ENCODE measurements around the gene ASIC2. TPM values are rescaled to one million over a fixed set of nuclear protein-coding genes. Genes with fewer than 3 reads are reported as not detected.

The ASIC2 gene
- total RNA-seq, 1 experiment from 2014 or later = 0.11 TPM

DNA sequence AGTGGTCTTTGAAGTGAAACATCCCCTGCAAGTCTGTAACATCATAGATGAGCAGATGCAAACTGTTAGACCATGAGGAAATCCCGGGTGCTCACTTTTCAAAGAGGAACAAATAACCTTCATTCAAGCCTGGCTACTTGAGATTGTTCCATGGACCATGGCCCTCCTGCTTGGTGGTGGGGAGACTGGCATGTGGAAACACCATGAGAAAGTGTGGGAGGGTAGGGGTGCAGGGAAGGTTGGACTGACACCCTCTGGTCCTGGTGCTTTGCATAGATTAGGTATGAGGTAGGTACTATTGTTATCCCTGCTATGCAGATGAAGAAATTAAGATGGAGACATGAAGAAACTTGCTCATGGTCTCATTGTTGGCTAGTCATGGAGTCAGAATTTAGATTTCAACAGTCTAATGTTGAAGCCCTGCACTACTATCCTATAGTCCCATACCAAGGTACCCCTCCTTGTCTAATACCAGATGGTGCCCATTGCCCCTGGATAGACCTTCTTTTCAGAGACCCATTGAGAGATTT, 242.4 kb downstream of the ASIC2 start:
- intact Hi-C loops (cut with micrococcal nuclease) = no loop called here
- peaks cover 12% of the 10 kb centered on the region for H3K27me3 ChIP-seq (ENCODE audit: low read length)
- H3K9me3 ChIP-seq (ENCODE audit: low read length) = no peaks in the 10 kb centered on the region
- no peaks in the 10 kb centered on the region for H3K9me2 ChIP-seq (replicated peaks; ENCODE audit: low read length)
- H3F3A ChIP-seq (ENCODE audit: low read length, unreplicated experiment) = no peaks in the 10 kb centered on the region
- H3K36me3 ChIP-seq (ENCODE audit: low read depth, low read length) = no peaks in the 10 kb centered on the region
- POLR2A ChIA-PET (ENCODE audit: unreplicated experiment) = no interaction called here
- no peak overlapping the region for H3K9ac ChIP-seq (ENCODE audit: low read length)
- no peak overlapping the region for H3K4me3 ChIP-seq (ENCODE audit: low read length)
- TF ChIP-seq EZH2phosphoT487 (IDR thresholded peaks at IDR 0.05; ENCODE audit: borderline replicate concordance, low read length) (no peak), EZH2 (IDR thresholded peaks at IDR 0.05; ENCODE audit: low read length, unreplicated experiment) (no peak)
- TF ChIP-seq, protein P1, sequence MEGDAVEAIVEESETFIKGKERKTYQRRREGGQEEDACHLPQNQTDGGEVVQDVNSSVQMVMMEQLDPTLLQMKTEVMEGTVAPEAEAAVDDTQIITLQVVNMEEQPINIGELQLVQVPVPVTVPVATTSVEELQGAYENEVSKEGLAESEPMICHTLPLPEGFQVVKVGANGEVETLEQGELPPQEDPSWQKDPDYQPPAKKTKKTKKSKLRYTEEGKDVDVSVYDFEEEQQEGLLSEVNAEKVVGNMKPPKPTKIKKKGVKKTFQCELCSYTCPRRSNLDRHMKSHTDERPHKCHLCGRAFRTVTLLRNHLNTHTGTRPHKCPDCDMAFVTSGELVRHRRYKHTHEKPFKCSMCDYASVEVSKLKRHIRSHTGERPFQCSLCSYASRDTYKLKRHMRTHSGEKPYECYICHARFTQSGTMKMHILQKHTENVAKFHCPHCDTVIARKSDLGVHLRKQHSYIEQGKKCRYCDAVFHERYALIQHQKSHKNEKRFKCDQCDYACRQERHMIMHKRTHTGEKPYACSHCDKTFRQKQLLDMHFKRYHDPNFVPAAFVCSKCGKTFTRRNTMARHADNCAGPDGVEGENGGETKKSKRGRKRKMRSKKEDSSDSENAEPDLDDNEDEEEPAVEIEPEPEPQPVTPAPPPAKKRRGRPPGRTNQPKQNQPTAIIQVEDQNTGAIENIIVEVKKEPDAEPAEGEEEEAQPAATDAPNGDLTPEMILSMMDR (conservative IDR thresholded peaks at IDR 0.05; ENCODE audit: low read depth, low read length) = no peak
- ATAC-seq (no peak), DNase-seq (no peak)
- CTCF ChIA-PET = no interaction called here
- no peak overlapping the region for H3K27ac ChIP-seq (ENCODE audit: low read length)
- no peaks in the 10 kb centered on the region for H4K20me1 ChIP-seq (ENCODE audit: low read length)
- H3K4me1 ChIP-seq (ENCODE audit: insufficient read depth, low read length) = no peaks in the 10 kb centered on the region
- no peak overlapping the region for H3K4me2 ChIP-seq (ENCODE audit: low read length)
- no TSS peak for BruUV-seq (replicated peaks)
- H2AFZ ChIP-seq (ENCODE audit: low read length) = no peak overlapping the region
- no peaks in the 10 kb centered on the region for H3K79me2 ChIP-seq (ENCODE audit: low read length)

DNA sequence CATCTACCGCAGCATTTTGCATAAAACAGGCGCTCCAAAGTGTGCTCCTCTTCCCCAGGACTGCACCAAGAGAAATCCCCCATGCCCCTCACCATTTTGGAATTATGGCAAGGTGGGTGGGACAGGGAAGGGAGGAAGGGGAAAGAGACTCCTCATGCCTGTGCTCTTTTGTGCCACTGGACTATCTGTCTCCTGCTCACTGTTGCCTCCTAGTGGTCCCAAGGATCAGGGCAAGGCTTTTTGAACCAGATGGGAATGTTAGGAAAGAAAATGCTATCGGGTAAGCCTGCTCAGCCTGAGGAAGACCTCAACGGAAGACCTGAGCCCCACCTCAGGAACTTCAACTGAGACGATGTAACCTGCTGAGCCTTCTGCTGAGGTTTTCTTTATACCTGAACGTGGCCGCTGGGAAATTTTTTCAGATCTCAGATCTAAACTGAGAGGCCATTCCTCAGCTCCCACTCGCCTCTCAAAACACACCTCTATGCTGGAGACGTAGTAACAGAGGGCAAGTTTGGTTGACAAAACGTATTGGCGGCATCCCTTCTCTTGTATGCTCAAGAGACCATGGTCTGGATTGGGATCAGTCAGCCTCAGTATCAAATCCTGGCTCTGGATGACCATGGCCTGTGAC, 243.2 kb downstream of the ASIC2 start:
- Histone ChIP-seq H3K4me2 (ENCODE audit: low read length) (no peak overlapping the region), H3K79me2 (ENCODE audit: low read length) (no peaks in the 10 kb centered on the region), H3K27me3 (ENCODE audit: low read length) (peaks cover 9% of the 10 kb centered on the region), H3K9me3 (ENCODE audit: low read length) (no peaks in the 10 kb centered on the region), H3K9ac (ENCODE audit: low read length) (no peak overlapping the region), H4K20me1 (ENCODE audit: low read length) (no peaks in the 10 kb centered on the region), H3K9me2 (replicated peaks; ENCODE audit: low read length) (no peaks in the 10 kb centered on the region), H2AFZ (ENCODE audit: low read length) (no peak overlapping the region), H3F3A (ENCODE audit: low read length, unreplicated experiment) (no peaks in the 10 kb centered on the region), H3K36me3 (ENCODE audit: low read depth, low read length) (no peaks in the 10 kb centered on the region), H3K4me3 (ENCODE audit: low read length) (no peak overlapping the region), H3K4me1 (ENCODE audit: insufficient read depth, low read length) (no peaks in the 10 kb centered on the region), H3K27ac (ENCODE audit: low read length) (no peak overlapping the region)
- TF ChIP-seq, protein P1 (conservative IDR thresholded peaks at IDR 0.05; ENCODE audit: low read depth, low read length) = peak; percentile 76
- TF ChIP-seq EZH2phosphoT487 (IDR thresholded peaks at IDR 0.05; ENCODE audit: borderline replicate concordance, low read length) (no peak), EZH2 (IDR thresholded peaks at IDR 0.05; ENCODE audit: low read length, unreplicated experiment) (no peak)
- BruUV-seq (replicated peaks) = no TSS peak
- ChIA-PET CTCF (no interaction called here), POLR2A (ENCODE audit: unreplicated experiment) (no interaction called here)
- DNase-seq = peak; percentile 56
- intact Hi-C loops (cut with micrococcal nuclease) = no loop called here
- 0 out of 2 replicates have a peak, but pooled peaks have one; percentile 20 for ATAC-seq
